GM12873 (cell line): Measurements from ENCODE around the gene METTL8.

Source experiments
- CTCF ChIP-seq: IDR thresholded peaks from 2 replicates; pipeline ENCODE4 v1.5.1; 2012; ENCODE audit warnings: low read depth, mild to moderate bottlenecking, moderate library complexity, low read length, control low read depth; ENCODE audit not compliant: insufficient read depth; ENCODE audit errors: missing control alignments

Gene METTL8

DNA sequence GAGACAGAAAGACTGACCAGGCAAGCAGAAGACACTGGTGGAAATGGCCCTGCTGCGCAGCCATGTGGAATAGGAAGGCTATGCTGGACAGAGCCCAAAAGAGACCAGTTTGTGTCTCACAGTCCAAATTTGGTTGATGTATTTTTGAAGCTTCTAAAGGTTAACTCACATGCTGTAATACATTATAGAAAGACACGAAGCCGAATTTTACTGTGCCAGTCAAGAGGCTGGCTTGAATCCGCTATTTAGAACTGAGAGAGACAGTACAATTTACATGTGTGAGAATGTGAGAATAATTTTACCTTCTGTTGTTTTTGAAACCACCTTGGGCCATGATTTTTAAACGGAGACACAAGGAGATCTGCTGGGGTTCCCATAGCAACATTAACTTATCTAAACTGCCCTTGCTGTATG is 113.6 kb downstream of the METTL8 start:
- TF ChIP-seq CTCF = peak; percentile 39

DNA sequence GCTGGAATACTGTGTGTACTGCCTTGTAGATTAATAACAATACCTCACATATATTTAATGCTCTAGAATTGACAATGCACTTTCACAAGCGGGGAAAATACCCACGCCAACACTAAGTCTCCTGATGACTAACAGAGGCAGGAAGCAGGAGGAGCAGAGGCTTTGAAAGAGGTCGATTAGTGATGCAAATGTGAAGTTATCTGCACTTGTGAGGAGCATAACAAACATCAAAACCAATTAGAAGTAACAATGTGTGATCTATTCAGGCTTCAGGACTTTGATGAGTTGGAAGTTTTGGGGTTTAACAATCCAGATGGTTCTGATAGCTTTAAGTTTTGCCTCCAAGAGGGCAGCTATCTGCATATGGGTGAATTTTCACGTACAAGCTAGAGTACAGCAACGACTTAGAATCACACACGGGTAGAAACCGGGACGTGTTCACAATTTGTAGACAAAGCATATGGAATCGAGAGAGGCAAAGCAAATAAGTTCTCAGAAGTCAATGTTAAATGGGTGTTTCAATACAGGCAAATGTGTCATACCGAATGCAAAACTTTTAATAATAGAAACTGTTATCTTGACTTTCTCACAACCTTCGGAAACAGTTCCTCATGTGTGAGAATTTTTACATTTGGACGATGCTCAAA is 114.5 kb downstream of the METTL8 start:
- no peak for TF ChIP-seq CTCF

GRCh38 chr2:171318463-171318934 is 115.3 kb downstream of the METTL8 start:
- TF ChIP-seq CTCF = no peak

- no peak for TF ChIP-seq CTCF
These were observed 116.2 kb downstream of the METTL8 start for GRCh38 chr2:171317492-171318125.

GRCh38 chr2:171316755-171317337 is 116.9 kb downstream of the METTL8 start:
- no peak for TF ChIP-seq CTCF

- no peak for TF ChIP-seq CTCF
These were observed 117.6 kb downstream of the METTL8 start for GRCh38 chr2:171316220-171316619.

DNA sequence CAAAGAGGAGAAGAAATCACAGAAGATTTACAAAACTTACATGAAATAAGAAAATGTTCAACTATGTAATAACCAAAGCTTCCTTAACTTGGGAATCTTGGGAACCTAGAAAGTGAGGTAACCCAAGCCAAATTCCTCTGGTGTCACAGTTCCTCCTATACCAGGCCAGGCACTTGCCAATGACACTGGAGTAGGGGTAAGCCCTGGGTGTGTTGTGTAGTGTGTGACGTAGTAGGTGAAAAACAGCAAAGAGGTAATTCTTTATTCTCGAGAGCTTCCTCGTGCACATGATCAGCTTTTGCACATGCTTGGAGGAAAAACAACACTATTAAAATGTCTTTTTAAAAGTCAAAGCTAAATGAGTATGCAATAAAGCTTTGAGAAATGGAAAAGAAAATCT is 118.0 kb downstream of the METTL8 start:
- no peak for TF ChIP-seq CTCF
